KMS-11 (cell line): ENCODE measurements around the gene C4BPA.
A peak's percentile ranks its signal among the peaks of the same experiment; 100 is the strongest.

Source experiments
- H2AFZ ChIP-seq: fragments of 200-600 bp; sonication (generic); 2 replicates; pipeline ENCODE4 v1.6.1; 2016; ENCODE audit warnings: antibody characterized with exemption, mixed run types, low read depth
- H3K27ac ChIP-seq: fragments of 200-600 bp; sonication (generic); 2 replicates; pipeline ENCODE4 v1.6.1; 2016; ENCODE audit warnings: mild to moderate bottlenecking, mixed run types
- H3K27me3 ChIP-seq: fragments of 200-600 bp; sonication (generic); 2 replicates; pipeline ENCODE4 v1.6.1; 2017; ENCODE audit warnings: mild to moderate bottlenecking, low read depth, mixed run types, moderate library complexity; ENCODE audit not compliant: insufficient read depth
- H3K36me3 ChIP-seq: fragments of 200-600 bp; sonication (generic); 2 replicates; pipeline ENCODE4 v1.6.1; 2017; ENCODE audit warnings: mild to moderate bottlenecking, mixed run types; ENCODE audit not compliant: insufficient read depth
- H3K4me1 ChIP-seq: fragments of 200-600 bp; sonication (generic); 2 replicates; pipeline ENCODE4 v1.6.1; 2016; ENCODE audit warnings: mild to moderate bottlenecking, low read depth, mixed run types; ENCODE audit not compliant: poor library complexity, severe bottlenecking
- H3K4me2 ChIP-seq: fragments of 200-600 bp; sonication (generic); 2 replicates; pipeline ENCODE4 v1.7.0; 2016; ENCODE audit warnings: mild to moderate bottlenecking, mixed run types
- H3K4me3 ChIP-seq: fragments of 200-600 bp; sonication (generic); IDR thresholded peaks from 2 replicates; pipeline ENCODE4 v1.6.1; 2017; ENCODE audit warnings: low read depth, low read length, mixed read lengths; ENCODE audit not compliant: insufficient read depth
- H3K79me2 ChIP-seq: fragments of 200-600 bp; sonication (generic); 2 replicates; pipeline ENCODE4 v1.6.1; 2016; ENCODE audit warnings: low read depth, mixed run types; ENCODE audit not compliant: insufficient read depth
- H3K9ac ChIP-seq: fragments of 200-600 bp; sonication (generic); 2 replicates; pipeline ENCODE4 v1.6.1; 2016; ENCODE audit warnings: mild to moderate bottlenecking, mixed run types
- H4K20me1 ChIP-seq: fragments of 200-600 bp; sonication (generic); 2 replicates; pipeline ENCODE4 v1.6.1; 2016; ENCODE audit warnings: mild to moderate bottlenecking, mixed run types; ENCODE audit not compliant: insufficient read depth
- CTCF ChIP-seq: fragments of 200-600 bp; sonication (generic); conservative IDR thresholded peaks from 2 replicates; pipeline ENCODE4 v1.6.1; 2017; ENCODE audit warnings: low read depth, mild to moderate bottlenecking, antibody characterized with exemption, low read length, moderate library complexity, mixed read lengths

The C4BPA gene

GRCh38 chr1:207191061-207191460, 87.0 kb downstream of the C4BPA start:
- no peak for TF ChIP-seq CTCF
- Histone ChIP-seq H3K36me3 (no peaks in the 10 kb centered on the region), H4K20me1 (no peaks in the 10 kb centered on the region), H3K4me1 (peaks cover 31% of the 10 kb centered on the region), H3K27ac (no peak overlapping the region), H2AFZ (0 out of 2 replicates have a peak overlapping the region, but pooled peaks have one; percentile 2), H3K9ac (no peak overlapping the region), H3K4me2 (peak overlapping the region; percentile 37), H3K4me3 (no peak overlapping the region), H3K79me2 (no peaks in the 10 kb centered on the region), H3K27me3 (no peaks in the 10 kb centered on the region)

- Histone ChIP-seq H3K36me3 (no peaks in the 10 kb centered on the region), H3K4me3 (no peak overlapping the region), H2AFZ (no peak overlapping the region), H3K9ac (no peak overlapping the region), H3K79me2 (no peaks in the 10 kb centered on the region), H4K20me1 (no peaks in the 10 kb centered on the region), H3K4me1 (peaks cover 31% of the 10 kb centered on the region), H3K27me3 (no peaks in the 10 kb centered on the region), H3K27ac (no peak overlapping the region), H3K4me2 (peak overlapping the region; percentile 37)
- no peak for TF ChIP-seq CTCF
These were observed 87.7 kb downstream of the C4BPA start for GRCh38 chr1:207191776-207192175.

GRCh38 chr1:207194197-207194596, 90.2 kb downstream of the C4BPA start:
- Histone ChIP-seq H3K4me2 (no peak overlapping the region), H3K27me3 (no peaks in the 10 kb centered on the region)

More at GRCh38 chr1:207194197-207194596, 90.2 kb downstream of the C4BPA start:
- Histone ChIP-seq H3K36me3 (no peaks in the 10 kb centered on the region), H2AFZ (no peak overlapping the region), H3K4me1 (peaks cover 31% of the 10 kb centered on the region), H4K20me1 (no peaks in the 10 kb centered on the region), H3K4me3 (no peak overlapping the region), H3K9ac (no peak overlapping the region), H3K27ac (no peak overlapping the region), H3K79me2 (no peaks in the 10 kb centered on the region)
- TF ChIP-seq CTCF: no peak
